Sigmoid colon (tissue), 4 donors: ENCODE data around the gene MSLN.

Source experiments
- POLR2A ChIP-seq, 2 donors: fragments of 450-650 bp; IDR thresholded peaks; one replicate each; pipeline ENCODE4 v1.6.1; 2016; ENCODE audit warnings: antibody characterized with exemption in 2 of 2, mild to moderate bottlenecking in 2 of 2, moderate library complexity in 2 of 2
- POLR2AphosphoS5 ChIP-seq, 4 donors: sonication (generic); formaldehyde crosslinking; IDR thresholded peaks; one replicate each; pipeline ENCODE4 v1.6.1; 2017; ENCODE audit warnings: antibody characterized with exemption in 4 of 4
- TF ChIP-seq, protein P1 (sequence below), 4 experiments: fragments of 450-650 bp in 3 of 4; fragments of 200-600 bp in 1 of 4; IDR thresholded peaks; one replicate each; pipeline ENCODE4 v1.5.1; 2016 to 2019; ENCODE audit warnings: antibody characterized with exemption in 4 of 4, mild to moderate bottlenecking in 3 of 4, moderate library complexity in 2 of 4

DNA sequence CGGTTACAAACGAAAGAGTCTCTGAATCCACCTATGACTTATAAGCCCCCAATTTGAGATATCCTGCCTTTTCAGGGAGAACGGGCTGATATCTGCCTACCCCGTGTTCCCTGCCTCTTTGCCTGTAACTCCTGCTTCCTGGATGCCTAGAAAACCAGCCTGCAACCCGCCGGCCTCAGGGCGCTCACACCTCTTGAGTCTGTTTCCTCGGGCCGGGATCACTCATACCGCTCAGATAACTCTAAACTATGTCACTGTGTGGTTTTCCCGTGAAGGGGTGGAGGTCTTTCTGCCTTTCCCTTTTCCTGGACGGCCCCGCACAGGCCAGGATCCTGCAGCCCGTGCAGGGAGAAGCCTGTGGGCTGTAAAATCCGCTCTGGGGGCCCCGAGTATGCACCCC is 17.3 kb downstream of the MSLN start:
- TF ChIP-seq POLR2A (IDR thresholded peaks at IDR 0.05) (no peak), POLR2AphosphoS5 (IDR thresholded peaks at IDR 0.05) (no peak)
- TF ChIP-seq, protein P1, sequence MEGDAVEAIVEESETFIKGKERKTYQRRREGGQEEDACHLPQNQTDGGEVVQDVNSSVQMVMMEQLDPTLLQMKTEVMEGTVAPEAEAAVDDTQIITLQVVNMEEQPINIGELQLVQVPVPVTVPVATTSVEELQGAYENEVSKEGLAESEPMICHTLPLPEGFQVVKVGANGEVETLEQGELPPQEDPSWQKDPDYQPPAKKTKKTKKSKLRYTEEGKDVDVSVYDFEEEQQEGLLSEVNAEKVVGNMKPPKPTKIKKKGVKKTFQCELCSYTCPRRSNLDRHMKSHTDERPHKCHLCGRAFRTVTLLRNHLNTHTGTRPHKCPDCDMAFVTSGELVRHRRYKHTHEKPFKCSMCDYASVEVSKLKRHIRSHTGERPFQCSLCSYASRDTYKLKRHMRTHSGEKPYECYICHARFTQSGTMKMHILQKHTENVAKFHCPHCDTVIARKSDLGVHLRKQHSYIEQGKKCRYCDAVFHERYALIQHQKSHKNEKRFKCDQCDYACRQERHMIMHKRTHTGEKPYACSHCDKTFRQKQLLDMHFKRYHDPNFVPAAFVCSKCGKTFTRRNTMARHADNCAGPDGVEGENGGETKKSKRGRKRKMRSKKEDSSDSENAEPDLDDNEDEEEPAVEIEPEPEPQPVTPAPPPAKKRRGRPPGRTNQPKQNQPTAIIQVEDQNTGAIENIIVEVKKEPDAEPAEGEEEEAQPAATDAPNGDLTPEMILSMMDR (IDR thresholded peaks at IDR 0.05), result no peak
